ENCODE measurements around the gene KRI1. TPM values are rescaled to one million over a fixed set of nuclear protein-coding genes. Genes with fewer than 3 reads are reported as not detected.

KRI1 gene
- total and polyA plus RNA-seq, 9 donors: 8.5 to 29.0 (median 25.8) TPM

GRCh38 chr19:10565028-10565566, 713 bp downstream of the KRI1 start:
- WGBS (ENCODE audit: insufficient coverage): 3% methylated on average over 9 of the region's 10 CpGs
- peak; percentile 68 for DNase-seq
- H3K36me3 ChIP-seq (ENCODE audit: control insufficient read depth, insufficient read depth, low read length): peaks cover 29% of the 10 kb centered on the region
- H3K4me3 ChIP-seq (ENCODE audit: low read length): peak overlapping the region; percentile 78
- no peaks in the 10 kb centered on the region for H3K27me3 ChIP-seq (ENCODE audit: control insufficient read depth, insufficient read depth, low read length)
- peaks cover 41% of the 10 kb centered on the region for H3K4me1 ChIP-seq (ENCODE audit: control insufficient read depth, insufficient read depth, low read length)
- no peaks in the 10 kb centered on the region for H3K9me3 ChIP-seq (replicated peaks; ENCODE audit: control insufficient read depth, low read depth, low read length)
- peak overlapping the region; percentile 89 for H3K27ac ChIP-seq (ENCODE audit: low read length)

- no peak overlapping the region for H3K4me3 ChIP-seq (ENCODE audit: low read length)
- peaks cover 54% of the 10 kb centered on the region for H3K36me3 ChIP-seq (ENCODE audit: control insufficient read depth, insufficient read depth, low read length)
- no peak overlapping the region for H3K27ac ChIP-seq (ENCODE audit: low read length)
- H3K27me3 ChIP-seq (ENCODE audit: control insufficient read depth, insufficient read depth, low read length): no peaks in the 10 kb centered on the region
- DNase-seq: no peak
- peaks cover 27% of the 10 kb centered on the region for H3K4me1 ChIP-seq (ENCODE audit: control insufficient read depth, insufficient read depth, low read length)
- no peaks in the 10 kb centered on the region for H3K9me3 ChIP-seq (replicated peaks; ENCODE audit: control insufficient read depth, low read depth, low read length)
- WGBS (ENCODE audit: insufficient coverage): 100% methylated on average over 1 of the region's 5 CpGs
Observed at GRCh38 chr19:10562609-10563008, 3.2 kb downstream of the KRI1 start.

GRCh38 chr19:10560154-10560553, 5.7 kb downstream of the KRI1 start:
- peaks cover 8% of the 10 kb centered on the region for H3K4me1 ChIP-seq (ENCODE audit: control insufficient read depth, insufficient read depth, low read length)
- H3K36me3 ChIP-seq (ENCODE audit: control insufficient read depth, insufficient read depth, low read length): peaks cover 69% of the 10 kb centered on the region
- no peaks in the 10 kb centered on the region for H3K9me3 ChIP-seq (replicated peaks; ENCODE audit: control insufficient read depth, low read depth, low read length)
- no peak overlapping the region for H3K27ac ChIP-seq (ENCODE audit: low read length)
- no peak for DNase-seq
- H3K27me3 ChIP-seq (ENCODE audit: control insufficient read depth, insufficient read depth, low read length): no peaks in the 10 kb centered on the region
- WGBS (ENCODE audit: insufficient coverage): 93% methylated on average over 3 of the region's 7 CpGs
- no peak overlapping the region for H3K4me3 ChIP-seq (ENCODE audit: low read length)

- Histone ChIP-seq H3K9me3 (replicated peaks; ENCODE audit: control insufficient read depth, low read depth, low read length) (no peaks in the 10 kb centered on the region), H3K4me3 (ENCODE audit: low read length) (no peak overlapping the region), H3K27me3 (ENCODE audit: control insufficient read depth, insufficient read depth, low read length) (no peaks in the 10 kb centered on the region), H3K36me3 (ENCODE audit: control insufficient read depth, insufficient read depth, low read length) (peaks cover 89% of the 10 kb centered on the region), H3K4me1 (ENCODE audit: control insufficient read depth, insufficient read depth, low read length) (peaks cover 2% of the 10 kb centered on the region), H3K27ac (ENCODE audit: low read length) (no peak overlapping the region)
- 90% methylated on average over 33 of the region's 33 CpGs for WGBS (ENCODE audit: insufficient coverage)
- DNase-seq: no peak
Observed at GRCh38 chr19:10557603-10558197, 8.1 kb downstream of the KRI1 start.

- WGBS (ENCODE audit: insufficient coverage): 86% methylated on average over 6 of the region's 7 CpGs
- DNase-seq: no peak
- H3K27ac ChIP-seq (ENCODE audit: low read length): no peak overlapping the region
Observed at GRCh38 chr19:10555610-10555973, 10.2 kb downstream of the KRI1 start.

GRCh38 chr19:10554760-10555609, 10.8 kb downstream of the KRI1 start:
- 80% methylated on average over 30 of the region's 30 CpGs for WGBS (ENCODE audit: insufficient coverage)
- Histone ChIP-seq H3K4me1 (ENCODE audit: control insufficient read depth, insufficient read depth, low read length) (peaks cover 2% of the 10 kb centered on the region), H3K27me3 (ENCODE audit: control insufficient read depth, insufficient read depth, low read length) (no peaks in the 10 kb centered on the region), H3K9me3 (replicated peaks; ENCODE audit: control insufficient read depth, low read depth, low read length) (peaks cover 2% of the 10 kb centered on the region), H3K4me3 (ENCODE audit: low read length) (no peak overlapping the region), H3K27ac (ENCODE audit: low read length) (no peak overlapping the region), H3K36me3 (ENCODE audit: control insufficient read depth, insufficient read depth, low read length) (peaks cover 89% of the 10 kb centered on the region)
- DNase-seq: no peak

More at GRCh38 chr19:10555610-10555973, 10.2 kb downstream of the KRI1 start:
- Histone ChIP-seq H3K9me3 (replicated peaks; ENCODE audit: control insufficient read depth, low read depth, low read length) (peaks cover 2% of the 10 kb centered on the region), H3K27me3 (ENCODE audit: control insufficient read depth, insufficient read depth, low read length) (no peaks in the 10 kb centered on the region), H3K4me1 (ENCODE audit: control insufficient read depth, insufficient read depth, low read length) (peaks cover 2% of the 10 kb centered on the region), H3K36me3 (ENCODE audit: control insufficient read depth, insufficient read depth, low read length) (peaks cover 90% of the 10 kb centered on the region), H3K4me3 (ENCODE audit: low read length) (no peak overlapping the region)

GRCh38 chr19:10553943-10554381, 11.8 kb downstream of the KRI1 start:
- DNase-seq: peak; percentile 43
- no peaks in the 10 kb centered on the region for H3K27me3 ChIP-seq (ENCODE audit: control insufficient read depth, insufficient read depth, low read length)
- 36% methylated on average over 8 of the region's 12 CpGs for WGBS (ENCODE audit: insufficient coverage)
- no peak overlapping the region for H3K4me3 ChIP-seq (ENCODE audit: low read length)
- peaks cover 2% of the 10 kb centered on the region for H3K9me3 ChIP-seq (replicated peaks; ENCODE audit: control insufficient read depth, low read depth, low read length)
- peaks cover 2% of the 10 kb centered on the region for H3K4me1 ChIP-seq (ENCODE audit: control insufficient read depth, insufficient read depth, low read length)
- H3K27ac ChIP-seq (ENCODE audit: low read length): no peak overlapping the region
- H3K36me3 ChIP-seq (ENCODE audit: control insufficient read depth, insufficient read depth, low read length): peaks cover 88% of the 10 kb centered on the region

GRCh38 chr19:10553087-10553667, 12.6 kb downstream of the KRI1 start:
- Histone ChIP-seq H3K27me3 (ENCODE audit: control insufficient read depth, insufficient read depth, low read length) (no peaks in the 10 kb centered on the region), H3K27ac (ENCODE audit: low read length) (no peak overlapping the region), H3K4me1 (ENCODE audit: control insufficient read depth, insufficient read depth, low read length) (peaks cover 2% of the 10 kb centered on the region), H3K9me3 (replicated peaks; ENCODE audit: control insufficient read depth, low read depth, low read length) (peaks cover 2% of the 10 kb centered on the region), H3K4me3 (ENCODE audit: low read length) (no peak overlapping the region), H3K36me3 (ENCODE audit: control insufficient read depth, insufficient read depth, low read length) (peaks cover 88% of the 10 kb centered on the region)
- WGBS (ENCODE audit: insufficient coverage): 76% methylated on average over 5 of the region's 13 CpGs
- no peak for DNase-seq

- H3K36me3 ChIP-seq (ENCODE audit: control insufficient read depth, insufficient read depth, low read length): peaks cover 83% of the 10 kb centered on the region
- H3K4me1 ChIP-seq (ENCODE audit: control insufficient read depth, insufficient read depth, low read length): peaks cover 2% of the 10 kb centered on the region
- H3K27ac ChIP-seq (ENCODE audit: low read length): no peak overlapping the region
- H3K4me3 ChIP-seq (ENCODE audit: low read length): no peak overlapping the region
- 93% methylated on average over 6 of the region's 12 CpGs for WGBS (ENCODE audit: insufficient coverage)
- H3K27me3 ChIP-seq (ENCODE audit: control insufficient read depth, insufficient read depth, low read length): no peaks in the 10 kb centered on the region
- H3K9me3 ChIP-seq (replicated peaks; ENCODE audit: control insufficient read depth, low read depth, low read length): peaks cover 2% of the 10 kb centered on the region
- no peak for DNase-seq
Observed at GRCh38 chr19:10552510-10553053, 13.2 kb downstream of the KRI1 start.
